ENCODE data around the gene UVRAG.

The UVRAG gene

GRCh38 chr11:76124905-76125770 is 310.1 kb downstream of the UVRAG start:
- Histone ChIP-seq H3K36me3 (replicated peaks) (no peaks in the 10 kb centered on the region), H3K4me3 (ENCODE audit: low read depth, low read length) (no peak overlapping the region), H3K27me3 (replicated peaks) (no peaks in the 10 kb centered on the region), H3K27ac (no peak overlapping the region)
- DNase-seq = no peak
- TF ChIP-seq CTCF (IDR thresholded peaks at IDR 0.05; ENCODE audit: low read depth, low read length, missing control alignments) = no peak
- in situ Hi-C loops (cut with HindIII; ENCODE audit: low pct_ligation_motif_present, low sequenced_read_pairs) = no loop called here

GRCh38 chr11:76129729-76130128 is 314.7 kb downstream of the UVRAG start:
- H3K27ac ChIP-seq = no peak overlapping the region
- in situ Hi-C loops (cut with HindIII; ENCODE audit: low pct_ligation_motif_present, low sequenced_read_pairs) = no loop called here
- H3K27me3 ChIP-seq (replicated peaks) = no peaks in the 10 kb centered on the region
- no peak for TF ChIP-seq CTCF (IDR thresholded peaks at IDR 0.05; ENCODE audit: low read depth, low read length, missing control alignments)
- DNase-seq = no peak
- no peak overlapping the region for H3K4me3 ChIP-seq (ENCODE audit: low read depth, low read length)
- no peaks in the 10 kb centered on the region for H3K36me3 ChIP-seq (replicated peaks)

GRCh38 chr11:76131142-76131541 is 316.1 kb downstream of the UVRAG start:
- TF ChIP-seq CTCF (IDR thresholded peaks at IDR 0.05; ENCODE audit: low read depth, low read length, missing control alignments) = no peak
- no peaks in the 10 kb centered on the region for H3K36me3 ChIP-seq (replicated peaks)
- in situ Hi-C loops (cut with HindIII; ENCODE audit: low pct_ligation_motif_present, low sequenced_read_pairs) = no loop called here
- H3K27me3 ChIP-seq (replicated peaks) = no peaks in the 10 kb centered on the region
- H3K27ac ChIP-seq = no peak overlapping the region
- no peak for DNase-seq
- no peak overlapping the region for H3K4me3 ChIP-seq (ENCODE audit: low read depth, low read length)

GRCh38 chr11:76131671-76132631 is 316.9 kb downstream of the UVRAG start:
- TF ChIP-seq CTCF (IDR thresholded peaks at IDR 0.05; ENCODE audit: low read depth, low read length, missing control alignments) = no peak
- no peak overlapping the region for H3K4me3 ChIP-seq (ENCODE audit: low read depth, low read length)
- H3K27ac ChIP-seq = no peak overlapping the region
- no peak for DNase-seq
- no peaks in the 10 kb centered on the region for H3K36me3 ChIP-seq (replicated peaks)
- in situ Hi-C loops (cut with HindIII; ENCODE audit: low pct_ligation_motif_present, low sequenced_read_pairs) = no loop called here
- H3K27me3 ChIP-seq (replicated peaks) = no peaks in the 10 kb centered on the region

- no peak for DNase-seq
- Histone ChIP-seq H3K27me3 (replicated peaks) (no peaks in the 10 kb centered on the region), H3K27ac (no peak overlapping the region), H3K4me3 (ENCODE audit: low read depth, low read length) (no peak overlapping the region), H3K36me3 (replicated peaks) (no peaks in the 10 kb centered on the region)
- no peak for TF ChIP-seq CTCF (IDR thresholded peaks at IDR 0.05; ENCODE audit: low read depth, low read length, missing control alignments)
- in situ Hi-C loops (cut with HindIII; ENCODE audit: low pct_ligation_motif_present, low sequenced_read_pairs) = no loop called here
Measured at GRCh38 chr11:76134239-76134638, 319.2 kb downstream of the UVRAG start.

All from brain microvascular endothelial cell (primary cell).